Stomach smooth muscle (tissue), 2 donors: ENCODE data around the gene IFT57.

Source experiments
- H3K27ac ChIP-seq: one replicate; pipeline ENCODE4 v1.7.0; 2013; ENCODE audit warnings: mild to moderate bottlenecking, low read length, inconsistent platforms
- H3K27me3 ChIP-seq, 2 donors: one replicate each; pipeline ENCODE4 v1.7.0; 2013; ENCODE audit warnings: low read length in 2 of 2; ENCODE audit not compliant: insufficient read depth in 2 of 2, control insufficient read depth in 1 of 2
- H3K36me3 ChIP-seq, 2 donors: one replicate each; pipeline ENCODE4 v1.7.0; 2013; ENCODE audit warnings: low read length in 2 of 2; ENCODE audit not compliant: control insufficient read depth in 2 of 2, insufficient read depth in 2 of 2
- H3K4me1 ChIP-seq: one replicate; pipeline ENCODE4 v1.7.0; 2013; ENCODE audit warnings: low read length; ENCODE audit not compliant: control insufficient read depth, insufficient read depth
- H3K4me3 ChIP-seq, 2 donors: one replicate each; pipeline ENCODE4 v1.7.0; 2013; ENCODE audit warnings: low read length in 2 of 2
- H3K9ac ChIP-seq, 2 donors: one replicate each; pipeline ENCODE4 v1.7.0; 2013; ENCODE audit warnings: low read length in 2 of 2, mild to moderate bottlenecking in 1 of 2
- H3K9me3 ChIP-seq, 2 donors: one replicate each; pipeline ENCODE4 v1.7.0; 2013; ENCODE audit warnings: low read length in 2 of 2; ENCODE audit not compliant: control insufficient read depth in 2 of 2
- donor health status: healthy.
- donor health status: Pancreatic carcinoma.

Gene IFT57

GRCh38 chr3:108241721-108242120 lies 19.5 kb upstream of the IFT57 start:
- no peaks in the 10 kb centered on the region for H3K4me1 ChIP-seq
- no peak overlapping the region for H3K4me3 ChIP-seq
- H3K9ac ChIP-seq, result no peak overlapping the region
- H3K27me3 ChIP-seq, result peaks cover 0 to 2% of the 10 kb centered on the region in 2 donors
- H3K27ac ChIP-seq, result no peak overlapping the region
- H3K36me3 ChIP-seq, result no peaks in the 10 kb centered on the region
- H3K9me3 ChIP-seq, result no peaks in the 10 kb centered on the region

- Histone ChIP-seq H3K4me3 (no peak overlapping the region), H3K27me3 (peaks cover 0 to 2% of the 10 kb centered on the region in 2 donors), H3K36me3 (no peaks in the 10 kb centered on the region), H3K27ac (no peak overlapping the region), H3K9ac (no peak overlapping the region), H3K9me3 (no peaks in the 10 kb centered on the region), H3K4me1 (no peaks in the 10 kb centered on the region)
Observed at GRCh38 chr3:108241146-108241545, 18.9 kb upstream of the IFT57 start.

GRCh38 chr3:108239082-108239481 lies 16.9 kb upstream of the IFT57 start:
- Histone ChIP-seq H3K27me3 (peaks cover 0 to 2% of the 10 kb centered on the region in 2 donors), H3K4me3 (no peak overlapping the region), H3K36me3 (no peaks in the 10 kb centered on the region), H3K9ac (no peak overlapping the region), H3K4me1 (no peaks in the 10 kb centered on the region), H3K27ac (no peak overlapping the region), H3K9me3 (no peaks in the 10 kb centered on the region)

GRCh38 chr3:108235290-108235689 lies 13.1 kb upstream of the IFT57 start:
- Histone ChIP-seq H3K27ac (no peak overlapping the region), H3K36me3 (no peaks in the 10 kb centered on the region), H3K27me3 (no peaks in the 10 kb centered on the region), H3K4me3 (no peak overlapping the region), H3K4me1 (no peaks in the 10 kb centered on the region), H3K9ac (no peak overlapping the region), H3K9me3 (no peaks in the 10 kb centered on the region)

- H3K27me3 ChIP-seq, result no peaks in the 10 kb centered on the region
- no peaks in the 10 kb centered on the region for H3K36me3 ChIP-seq
- H3K27ac ChIP-seq, result no peak overlapping the region
- H3K9ac ChIP-seq, result no peak overlapping the region
- no peaks in the 10 kb centered on the region for H3K9me3 ChIP-seq
- no peak overlapping the region for H3K4me3 ChIP-seq
- no peaks in the 10 kb centered on the region for H3K4me1 ChIP-seq
Observed at GRCh38 chr3:108234387-108234957, 12.2 kb upstream of the IFT57 start.

- Histone ChIP-seq H3K27ac (no peak overlapping the region), H3K4me1 (no peaks in the 10 kb centered on the region), H3K9ac (no peak overlapping the region), H3K4me3 (no peak overlapping the region), H3K9me3 (no peaks in the 10 kb centered on the region), H3K27me3 (no peaks in the 10 kb centered on the region), H3K36me3 (no peaks in the 10 kb centered on the region)
Observed at GRCh38 chr3:108228286-108228685, 6.1 kb upstream of the IFT57 start.

GRCh38 chr3:108227131-108227530 lies 4.9 kb upstream of the IFT57 start:
- no peak overlapping the region for H3K27ac ChIP-seq

GRCh38 chr3:108225221-108225620 lies 3.0 kb upstream of the IFT57 start:
- Histone ChIP-seq H3K9ac (no peak overlapping the region), H3K9me3 (no peaks in the 10 kb centered on the region), H3K4me3 (no peak overlapping the region), H3K4me1 (no peaks in the 10 kb centered on the region), H3K27me3 (no peaks in the 10 kb centered on the region), H3K27ac (no peak overlapping the region), H3K36me3 (no peaks in the 10 kb centered on the region)

More at GRCh38 chr3:108227131-108227530, 4.9 kb upstream of the IFT57 start:
- H3K4me3 ChIP-seq, result no peak overlapping the region
- no peaks in the 10 kb centered on the region for H3K27me3 ChIP-seq
- no peak overlapping the region for H3K9ac ChIP-seq
- H3K36me3 ChIP-seq, result no peaks in the 10 kb centered on the region
- no peaks in the 10 kb centered on the region for H3K9me3 ChIP-seq
- no peaks in the 10 kb centered on the region for H3K4me1 ChIP-seq

GRCh38 chr3:108223928-108224327 lies 1.7 kb upstream of the IFT57 start:
- no peaks in the 10 kb centered on the region for H3K9me3 ChIP-seq
- no peaks in the 10 kb centered on the region for H3K27me3 ChIP-seq
- no peak overlapping the region for H3K4me3 ChIP-seq
- H3K36me3 ChIP-seq, result no peaks in the 10 kb centered on the region
- peak overlapping the region in 1 of 2 donors; percentile 4 for H3K9ac ChIP-seq
- H3K4me1 ChIP-seq, result no peaks in the 10 kb centered on the region
- no peak overlapping the region for H3K27ac ChIP-seq

- peak overlapping the region; percentile 80 to 87 for H3K4me3 ChIP-seq
- H3K36me3 ChIP-seq, result no peaks in the 10 kb centered on the region
- peak overlapping the region; percentile 49 for H3K27ac ChIP-seq
- H3K4me1 ChIP-seq, result no peaks in the 10 kb centered on the region
- no peaks in the 10 kb centered on the region for H3K9me3 ChIP-seq
- H3K9ac ChIP-seq, result peak overlapping the region; percentile 72 to 91
- no peaks in the 10 kb centered on the region for H3K27me3 ChIP-seq
Observed at GRCh38 chr3:108222853-108223565, 785 bp upstream of the IFT57 start.

- Histone ChIP-seq H3K27me3 (no peaks in the 10 kb centered on the region), H3K9me3 (no peaks in the 10 kb centered on the region), H3K27ac (no peak overlapping the region), H3K4me3 (peak overlapping the region; percentile 80 to 87), H3K9ac (peak overlapping the region; percentile 77 to 91), H3K4me1 (no peaks in the 10 kb centered on the region), H3K36me3 (no peaks in the 10 kb centered on the region)
Observed at GRCh38 chr3:108221393-108221792, 831 bp downstream of the IFT57 start.
